Embryonic facial prominence (tissue), 1 donor: ENCODE data around the gene SLC6A17.

Experiments used
- DNase-seq: peaks from one replicate; pipeline ENCODE4 v3.0.0-alpha.2; 2016; ENCODE audit errors: extremely low spot score

The SLC6A17 gene

DNA sequence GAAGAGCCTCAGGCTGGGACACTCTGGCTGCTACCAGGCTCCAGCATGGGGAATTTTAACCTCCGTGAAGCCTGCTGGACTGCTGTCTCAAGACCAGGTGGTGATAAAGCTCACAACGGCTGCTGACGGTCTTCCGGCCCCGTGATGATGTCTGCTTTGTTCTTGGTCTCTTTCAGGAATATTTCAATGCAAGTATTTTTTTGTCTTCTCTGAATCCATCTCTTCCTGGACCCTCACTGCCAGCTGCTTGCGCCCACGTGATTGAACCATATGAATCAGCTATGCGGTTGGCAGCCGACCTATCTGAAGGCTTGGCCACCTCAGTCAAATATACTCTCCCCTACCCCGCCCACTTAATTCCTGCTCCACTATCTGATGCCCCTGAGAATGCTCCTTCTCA lies 14.6 kb upstream of the SLC6A17 start:
- no peak for DNase-seq

DNA sequence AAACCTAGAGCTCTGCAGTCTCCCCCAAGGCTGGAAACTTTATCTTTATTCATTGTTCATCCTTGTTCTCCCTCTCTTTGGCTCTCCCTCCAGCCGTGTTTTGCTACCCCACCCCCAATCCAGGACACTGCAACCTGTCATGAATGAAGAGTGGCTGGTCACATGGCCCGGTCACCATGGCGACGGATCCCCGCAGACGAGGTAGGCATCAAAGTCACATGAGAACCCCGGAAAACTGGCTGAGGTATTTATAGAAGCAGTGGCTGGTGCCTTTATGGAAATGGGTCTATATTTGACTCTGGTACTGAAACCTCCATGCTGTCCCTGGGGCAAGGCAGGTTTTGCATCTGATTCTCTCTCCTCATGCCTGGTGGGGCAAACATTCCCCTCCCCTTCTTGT lies 13.4 kb upstream of the SLC6A17 start:
- no peak for DNase-seq

DNA sequence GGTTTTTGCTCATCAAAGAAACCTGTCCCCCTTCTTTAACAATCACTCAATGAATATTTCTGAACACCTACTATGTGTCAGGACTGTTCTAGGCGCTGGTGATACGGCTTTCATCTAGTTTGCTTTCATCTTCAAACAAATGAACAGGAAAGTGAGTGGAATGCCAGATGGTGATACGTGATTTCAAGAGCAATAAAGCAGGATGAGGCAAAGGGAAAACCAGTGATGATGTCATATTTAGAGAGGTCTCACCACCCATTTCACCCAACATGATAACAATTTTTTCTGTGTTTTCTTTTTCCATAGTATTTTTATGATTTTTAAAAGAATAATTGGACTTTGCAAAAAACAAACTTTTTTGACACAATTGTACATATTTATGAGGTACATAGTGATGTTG lies 11.3 kb upstream of the SLC6A17 start:
- DNase-seq: no peak

DNA sequence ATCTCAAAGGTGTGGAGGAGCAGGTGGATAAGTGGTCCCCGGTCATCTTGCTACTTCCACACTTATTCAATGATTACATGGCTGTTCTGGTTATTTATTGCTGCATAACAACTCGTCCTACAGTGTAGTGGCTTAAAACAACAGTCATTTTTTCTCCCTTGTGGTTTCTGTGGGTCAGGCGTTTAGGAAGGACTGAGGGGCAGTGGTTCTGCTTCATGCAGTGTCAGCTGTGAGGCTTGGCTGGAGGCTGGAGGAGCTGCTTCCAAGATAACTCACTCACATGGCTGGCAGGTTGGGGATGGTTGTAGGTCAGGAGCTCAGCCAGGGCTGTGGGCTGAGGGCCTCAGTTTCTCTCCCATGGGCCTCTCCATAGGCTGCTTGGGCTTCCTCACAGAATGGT lies 5.9 kb upstream of the SLC6A17 start:
- DNase-seq: no peak

DNA sequence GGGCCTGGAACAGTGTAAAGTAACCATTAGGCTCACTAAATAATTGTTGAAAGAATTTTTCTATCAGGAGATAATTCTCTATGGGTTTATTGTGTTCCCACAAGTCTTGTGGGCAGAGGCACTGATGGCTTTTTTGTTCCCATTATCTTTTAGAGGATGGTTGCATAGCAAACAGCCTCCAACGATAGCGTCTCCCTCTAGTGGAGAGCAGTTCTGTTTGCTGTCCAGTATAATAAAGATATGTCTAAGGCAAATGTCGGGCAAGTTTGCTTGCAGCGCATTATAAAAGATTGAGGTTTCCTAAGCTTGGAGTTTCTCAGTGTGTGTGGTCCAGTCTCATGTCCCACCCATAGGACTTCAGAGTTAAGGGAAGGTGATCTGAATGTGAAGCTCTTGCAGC lies 1.3 kb upstream of the SLC6A17 start:
- DNase-seq: no peak

DNA sequence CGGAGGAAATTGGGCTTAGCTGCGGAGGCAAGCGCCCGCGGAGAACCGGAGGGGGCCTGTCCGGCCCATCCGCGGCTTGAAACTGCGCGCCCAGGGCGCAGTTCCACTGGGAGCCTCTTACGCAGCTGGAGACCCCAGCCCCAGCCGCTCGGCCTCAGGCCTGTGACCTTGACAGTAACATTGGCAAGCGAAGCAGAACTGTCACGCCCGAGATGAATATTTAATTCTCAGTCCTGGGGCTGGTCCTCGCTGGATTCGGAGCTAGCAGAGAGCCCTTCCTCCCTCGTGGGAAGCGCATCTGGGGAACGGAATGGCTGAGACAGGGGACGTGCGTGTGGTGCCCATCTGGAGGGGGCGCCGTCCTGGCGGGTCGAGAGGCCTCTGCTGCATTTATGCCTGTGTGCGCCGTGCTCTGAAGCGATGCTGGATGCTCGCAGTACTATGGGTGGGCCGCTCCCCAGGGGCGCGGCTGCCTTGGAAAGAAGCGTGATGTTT lies 928 bp downstream of the SLC6A17 start:
- DNase-seq: no peak

DNA sequence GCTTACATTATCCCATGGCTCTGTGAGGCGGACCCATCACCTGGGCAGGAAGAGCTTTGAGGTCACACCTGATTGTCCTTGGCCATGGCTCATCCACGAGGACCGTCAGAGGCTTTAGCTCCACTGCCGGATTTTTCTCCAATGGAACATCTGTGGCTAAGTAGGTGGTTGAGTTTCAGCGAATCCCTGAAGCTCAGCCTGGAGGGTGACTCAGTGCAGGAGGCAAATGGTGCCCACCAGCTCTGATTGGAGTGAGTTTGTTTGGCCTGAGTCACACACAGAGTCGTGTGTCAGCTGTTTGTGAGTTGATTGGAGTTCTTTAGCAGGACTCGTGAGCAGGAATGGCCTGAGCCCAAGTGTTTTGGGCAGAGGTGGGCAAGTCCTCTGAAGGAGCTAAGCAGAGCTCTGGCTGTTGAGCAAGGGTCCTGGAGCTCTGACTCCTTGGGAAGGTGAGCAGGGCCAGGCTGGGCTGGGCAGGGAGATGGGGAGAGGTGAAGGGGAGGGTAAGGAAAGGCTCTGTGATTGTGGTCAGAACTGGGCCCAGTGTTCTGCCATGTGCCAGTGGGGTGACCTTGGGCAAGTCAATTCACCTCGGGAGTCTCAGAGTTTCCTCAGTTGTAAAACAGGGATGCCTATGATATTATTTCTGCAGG lies 2.0 kb downstream of the SLC6A17 start:
- DNase-seq: no peak

DNA sequence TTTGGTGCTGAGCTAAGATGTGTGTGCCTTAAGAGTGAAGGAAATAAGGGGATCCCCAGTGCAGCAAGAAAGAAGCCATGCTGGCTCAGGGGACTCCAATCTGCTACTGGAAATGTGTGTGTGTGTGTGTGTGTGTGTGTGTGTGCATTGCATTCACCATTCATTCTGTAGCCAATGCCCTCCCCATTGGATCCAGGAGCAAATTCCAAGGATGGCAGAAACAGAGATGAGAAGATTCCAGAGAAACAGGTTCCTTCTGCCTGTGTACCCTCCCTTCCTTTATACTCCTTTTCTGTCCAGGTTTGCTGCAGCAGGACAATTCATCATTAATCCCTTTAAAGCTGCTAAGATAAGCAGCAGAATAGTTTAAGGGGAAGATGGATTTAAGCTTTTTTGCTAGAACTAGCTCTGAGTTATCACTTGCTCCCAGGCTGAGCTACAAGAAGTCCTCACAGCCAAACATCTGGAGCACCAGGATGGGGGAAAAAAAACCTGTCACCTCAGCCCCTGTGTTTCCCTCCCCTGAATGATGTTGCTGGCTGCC lies 3.2 kb downstream of the SLC6A17 start:
- no peak for DNase-seq

DNA sequence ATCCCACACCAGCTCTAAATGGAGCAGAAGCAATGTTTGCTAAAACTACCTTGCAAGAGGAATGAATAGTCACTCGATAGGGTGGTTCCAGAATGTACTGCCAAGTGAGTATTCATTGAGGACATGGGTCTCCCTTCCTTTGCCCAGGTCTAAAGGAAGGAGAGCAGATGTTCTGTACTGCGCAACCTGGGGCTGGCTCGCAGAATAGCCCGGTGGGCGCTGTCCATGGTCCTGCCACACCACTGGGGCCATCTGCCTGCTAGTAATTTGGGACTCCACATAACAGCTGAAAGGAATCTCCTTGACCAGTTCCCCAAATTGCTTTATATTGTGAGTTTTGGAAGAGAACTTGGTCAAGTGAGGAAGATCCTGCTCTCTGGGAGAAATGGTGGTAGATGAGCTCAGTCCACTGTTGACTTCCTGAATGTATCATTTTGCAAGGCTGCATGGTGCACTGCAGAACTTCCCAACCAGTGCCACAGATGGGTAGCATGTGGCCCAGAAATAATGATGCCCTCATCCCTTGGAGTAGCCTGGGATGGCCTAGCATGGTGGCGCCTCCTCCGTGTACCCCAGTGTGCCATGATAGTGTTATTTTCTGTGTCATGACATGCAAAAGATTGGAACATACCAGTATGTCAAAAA lies 5.7 kb downstream of the SLC6A17 start:
- peak; percentile 60 for DNase-seq

DNA sequence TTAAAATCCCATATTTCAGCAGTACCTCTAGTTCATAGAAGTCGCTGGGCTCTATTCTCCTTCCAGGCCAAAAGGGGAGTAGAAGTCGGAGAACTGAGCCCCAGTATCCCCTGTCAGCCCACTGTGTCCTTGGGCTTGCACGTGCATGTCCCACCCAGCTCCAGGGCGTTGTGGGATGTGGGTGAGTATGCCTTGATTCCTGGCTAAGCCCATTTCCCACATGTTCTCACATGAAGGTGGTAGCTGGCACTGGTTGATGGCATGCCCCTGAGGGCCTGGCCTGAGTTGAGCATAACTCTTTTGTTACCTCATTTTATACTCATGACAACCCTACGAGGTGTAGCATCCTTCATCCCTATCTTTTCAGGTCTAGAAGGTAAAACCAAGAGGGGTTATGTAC lies 8.0 kb downstream of the SLC6A17 start:
- no peak for DNase-seq

DNA sequence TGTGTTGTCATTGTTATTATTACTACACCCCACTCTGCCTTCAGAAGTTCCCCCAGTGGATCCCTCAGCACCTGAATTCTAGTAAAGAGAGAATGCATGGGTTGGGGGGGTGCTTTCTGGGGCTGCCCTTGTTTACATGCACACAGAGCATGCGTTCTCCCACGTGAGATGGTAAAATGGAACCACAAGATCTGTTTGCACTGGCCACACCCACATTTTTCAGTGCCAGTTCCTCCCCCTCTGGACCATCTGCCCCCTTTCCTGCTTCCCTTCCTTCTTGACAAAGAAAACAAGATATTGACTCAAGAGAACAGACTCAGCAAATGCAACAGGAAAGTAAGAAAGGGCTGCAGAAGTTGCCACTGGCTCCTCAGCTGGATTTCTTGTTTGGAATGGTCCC lies 8.9 kb downstream of the SLC6A17 start:
- DNase-seq: no peak

DNA sequence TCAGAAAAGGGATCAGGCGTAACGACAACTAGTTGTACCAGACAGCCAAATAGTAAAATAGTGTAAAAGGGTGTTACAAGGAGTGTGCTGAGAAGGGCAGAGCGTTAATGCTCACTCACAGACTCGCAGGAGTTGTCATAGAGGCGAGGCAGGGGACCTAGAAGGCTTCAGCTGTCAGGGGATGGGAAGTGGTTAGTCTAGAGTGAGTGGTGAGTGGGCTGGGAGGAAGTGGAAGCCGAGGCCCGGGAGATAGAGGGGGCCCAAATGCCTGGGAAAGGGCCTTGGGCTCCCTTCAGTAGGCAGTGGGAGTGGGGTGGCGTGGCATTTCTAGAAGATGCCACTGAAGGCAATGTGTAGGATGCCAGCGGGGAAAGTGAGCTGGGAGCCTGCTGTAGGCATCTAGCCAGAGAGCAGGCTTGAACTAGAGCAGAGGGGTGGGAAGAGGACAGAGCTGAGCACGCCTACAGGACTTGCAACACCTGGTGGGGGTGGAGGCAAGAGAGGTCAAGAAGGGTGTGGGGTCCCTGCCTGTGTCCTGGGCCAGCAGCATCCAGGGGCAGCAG lies 10.3 kb downstream of the SLC6A17 start:
- no peak for DNase-seq

DNA sequence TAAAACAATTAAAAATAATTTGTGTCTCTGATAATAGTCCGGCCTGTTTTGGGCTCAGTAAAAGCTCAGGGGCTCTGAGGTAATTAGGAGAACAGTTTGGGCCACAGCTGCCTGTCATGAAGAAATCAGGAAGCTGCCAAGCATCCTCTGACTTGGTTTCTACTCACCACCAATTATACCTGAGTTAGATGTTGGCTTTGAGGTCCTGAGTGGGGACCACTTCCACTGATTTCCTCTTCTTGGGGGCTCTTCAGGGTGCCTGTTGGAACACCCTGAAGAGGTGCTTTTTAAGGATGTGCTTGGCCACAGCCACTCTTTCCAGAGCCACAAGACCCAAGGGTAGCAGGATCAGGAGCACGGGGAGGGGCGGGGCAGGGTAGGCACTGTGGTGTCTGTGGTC lies 10.9 kb downstream of the SLC6A17 start:
- DNase-seq: no peak

DNA sequence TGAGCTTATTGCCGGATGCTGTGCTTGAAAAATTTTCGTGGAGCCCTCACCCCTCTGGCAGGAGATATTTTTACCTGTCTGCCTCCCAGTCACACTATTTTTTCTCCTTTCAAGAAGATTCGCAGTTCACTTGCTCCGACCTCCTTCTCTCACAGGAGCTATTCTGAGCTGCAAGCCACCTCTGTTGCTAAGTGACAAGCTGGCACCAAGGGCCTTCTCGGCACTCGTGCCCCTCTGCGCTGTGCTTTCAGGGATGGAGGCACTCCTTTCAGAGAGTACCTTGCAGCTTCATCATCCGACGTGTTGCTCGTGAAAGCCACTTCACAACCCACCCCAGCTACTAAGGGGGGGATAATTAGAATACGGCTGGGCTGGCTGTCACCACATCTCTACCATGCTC lies 11.6 kb downstream of the SLC6A17 start:
- DNase-seq: no peak

DNA sequence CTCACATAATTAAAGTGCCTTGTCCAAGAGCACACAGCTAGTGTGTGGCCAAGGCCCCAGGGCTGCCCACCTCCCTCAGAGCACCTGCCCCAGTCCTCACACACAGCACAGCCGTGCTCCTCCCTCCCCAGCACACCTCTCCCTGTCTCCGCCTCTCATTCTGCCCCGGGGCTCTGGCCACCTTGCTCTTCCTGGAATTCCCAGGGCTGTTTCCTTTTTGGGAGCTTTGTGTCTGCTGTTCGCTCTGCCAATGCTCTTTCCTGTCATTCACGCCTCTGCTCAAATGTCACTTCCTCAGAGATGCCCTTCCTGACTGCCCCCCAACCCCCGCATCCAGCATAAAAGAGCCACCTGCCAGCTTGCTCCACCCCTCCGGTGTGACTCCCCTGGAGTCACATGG lies 13.3 kb downstream of the SLC6A17 start:
- no peak for DNase-seq

DNA sequence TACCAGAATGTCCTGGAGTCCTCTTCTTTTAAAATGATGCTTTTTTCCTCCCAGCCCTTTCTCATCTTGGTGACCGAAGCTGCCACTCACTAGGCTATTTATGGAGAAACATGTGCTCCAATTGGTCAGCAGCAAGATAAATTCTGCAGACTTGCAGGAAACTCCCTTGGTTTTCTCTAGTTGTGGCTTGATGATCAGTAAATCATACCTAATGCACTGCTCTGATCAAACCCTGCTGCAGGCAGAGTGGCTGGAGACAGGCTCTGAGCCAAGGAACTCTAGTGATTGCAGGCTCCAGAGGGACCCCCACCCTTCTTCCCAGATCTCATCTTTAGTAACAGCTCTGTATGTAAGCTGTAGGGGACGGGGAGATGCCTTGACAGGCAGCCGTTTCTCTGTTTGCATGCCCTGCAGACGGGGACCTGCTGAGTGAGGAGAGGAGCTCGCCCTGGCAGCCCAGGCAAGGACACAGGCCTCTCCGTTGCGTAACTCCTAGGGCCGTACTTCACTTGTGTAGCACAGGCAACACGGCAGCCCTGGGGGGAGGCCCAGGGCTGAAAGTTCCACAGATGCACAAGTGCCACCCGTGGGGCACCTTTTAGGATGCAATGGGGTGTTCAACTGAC lies 14.5 kb downstream of the SLC6A17 start:
- DNase-seq: no peak

DNA sequence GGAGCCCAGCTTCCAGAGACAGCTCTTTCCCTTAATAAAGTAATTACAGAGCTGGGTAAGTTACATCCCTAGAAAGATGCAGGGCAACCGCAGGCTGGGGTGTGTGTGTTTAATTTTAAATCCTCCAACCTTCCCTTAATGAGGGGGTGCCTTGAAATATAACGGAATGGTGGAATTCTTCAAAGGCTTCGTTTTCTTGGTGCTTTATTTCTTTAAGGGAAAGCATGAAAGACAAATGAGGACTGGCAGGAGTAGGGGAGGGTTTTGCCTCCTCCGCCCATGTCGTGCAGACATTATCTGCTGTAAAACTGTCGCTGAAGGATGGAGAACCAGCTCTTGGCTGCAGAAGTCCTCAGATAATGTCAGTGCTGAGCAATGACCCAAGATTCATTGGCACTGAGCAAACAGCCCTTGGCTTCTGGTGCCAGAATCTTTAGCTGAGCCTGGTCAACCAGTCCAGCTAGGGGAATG lies 15.5 kb downstream of the SLC6A17 start:
- DNase-seq: no peak

DNA sequence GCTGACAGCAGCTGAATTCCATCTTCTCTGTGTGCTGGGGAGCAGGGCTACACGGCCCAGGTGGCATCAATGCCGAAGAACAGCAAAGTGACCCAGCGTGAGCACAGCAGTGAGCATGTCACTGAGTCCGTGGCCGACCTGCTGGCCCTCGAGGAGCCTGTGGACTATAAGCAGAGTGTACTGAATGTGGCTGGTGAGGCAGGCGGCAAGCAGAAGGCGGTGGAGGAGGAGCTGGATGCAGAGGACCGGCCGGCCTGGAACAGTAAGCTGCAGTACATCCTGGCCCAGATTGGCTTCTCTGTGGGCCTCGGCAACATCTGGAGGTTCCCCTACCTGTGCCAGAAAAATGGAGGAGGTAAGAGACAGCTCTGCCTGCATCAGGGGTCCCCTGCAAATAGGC lies 16.6 kb downstream of the SLC6A17 start:
- DNase-seq: no peak

DNA sequence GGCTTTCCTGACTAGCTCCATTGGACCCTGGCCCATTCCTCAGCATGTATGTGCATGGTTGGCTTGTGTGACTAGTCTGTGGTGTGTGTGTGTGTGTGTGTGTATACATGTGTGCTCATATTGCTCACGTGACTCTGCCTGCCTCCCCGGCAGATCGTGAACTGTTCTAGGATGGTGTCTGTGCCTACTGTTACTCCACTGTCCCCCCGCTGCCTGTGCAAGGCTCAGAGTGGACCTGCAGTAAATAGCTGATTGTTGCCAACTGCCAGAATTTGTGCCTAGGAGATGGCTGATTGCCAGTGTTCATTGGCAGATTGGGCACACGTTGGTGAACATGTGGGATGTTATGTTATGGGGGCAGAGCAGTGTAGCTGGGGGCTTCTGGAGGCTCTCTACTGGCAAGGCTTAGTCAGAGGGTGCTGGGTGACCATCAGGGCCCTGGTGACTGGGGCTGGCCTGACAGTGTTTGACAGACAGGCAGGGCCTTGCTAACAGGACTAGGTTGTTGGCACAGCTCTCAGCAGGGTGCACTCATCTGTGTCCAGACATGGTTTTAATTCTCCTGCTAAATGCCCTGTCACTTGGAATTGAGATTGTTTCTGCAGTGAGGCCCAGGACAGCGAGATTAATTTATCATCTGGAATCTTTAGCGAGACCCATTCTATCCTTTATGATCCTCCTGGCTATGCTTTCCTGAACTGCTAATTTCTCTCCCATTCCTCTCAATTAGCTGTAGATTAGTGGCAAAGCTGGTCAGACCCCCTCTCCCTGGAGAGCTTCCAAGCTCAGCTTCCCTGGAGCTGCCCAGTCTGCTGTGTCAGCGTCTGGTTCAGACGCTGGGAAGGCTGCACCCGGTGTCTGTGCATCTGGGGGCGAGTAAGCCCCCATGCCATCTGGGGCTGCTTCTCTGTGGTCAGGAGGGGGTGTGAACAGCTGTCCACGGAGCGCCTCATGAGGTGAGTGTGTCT lies 20.8 kb downstream of the SLC6A17 start:
- no peak for DNase-seq

DNA sequence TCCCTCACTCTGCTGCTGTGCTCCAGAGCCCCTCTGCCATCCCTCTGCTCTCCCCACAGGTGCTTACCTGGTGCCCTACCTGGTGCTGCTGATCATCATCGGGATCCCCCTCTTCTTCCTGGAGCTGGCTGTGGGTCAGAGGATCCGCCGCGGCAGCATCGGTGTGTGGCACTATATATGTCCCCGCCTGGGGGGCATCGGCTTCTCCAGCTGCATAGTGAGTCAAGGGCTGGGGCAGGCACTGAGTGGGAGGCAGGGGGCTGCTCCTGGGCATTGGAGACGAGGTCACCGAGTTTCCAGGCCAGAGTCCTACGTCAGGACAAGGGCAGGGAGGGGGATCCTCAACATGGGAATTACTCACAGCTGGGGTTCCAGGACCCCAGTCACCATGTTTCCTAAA lies 21.7 kb downstream of the SLC6A17 start:
- no peak for DNase-seq

DNA sequence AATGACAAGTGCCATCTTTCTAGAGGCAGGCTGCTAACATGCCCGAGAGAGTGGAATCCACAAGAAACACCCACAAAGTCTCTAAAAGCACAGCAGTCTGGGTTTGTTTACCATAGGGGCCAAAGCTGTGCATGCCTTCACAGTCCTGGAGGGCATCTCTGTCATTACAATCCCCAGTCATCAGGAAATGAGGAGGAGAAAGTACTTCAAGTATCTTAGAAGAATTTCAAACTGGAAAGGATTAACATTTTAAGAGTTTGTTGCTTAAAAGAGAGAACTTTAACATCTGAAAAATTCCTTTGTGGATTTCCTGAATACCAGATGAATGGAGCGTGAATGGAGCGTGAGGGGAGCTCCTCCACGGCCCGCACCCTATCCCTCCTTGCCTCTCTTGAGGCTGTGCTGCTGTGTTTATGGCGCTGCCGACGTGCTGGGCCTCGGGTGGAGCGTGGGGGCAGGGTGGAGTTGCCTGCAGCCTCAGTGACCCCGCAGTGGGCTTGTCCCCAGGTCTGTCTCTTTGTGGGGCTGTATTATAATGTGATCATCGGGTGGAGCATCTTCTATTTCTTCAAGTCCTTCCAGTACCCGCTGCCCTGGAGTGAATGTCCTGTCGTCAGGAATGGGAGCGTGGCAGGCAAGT lies 23.3 kb downstream of the SLC6A17 start:
- no peak for DNase-seq
